ENCODE results near the gene ZNF891.

GRCh38 chr12:133108150-133108549, 21.9 kb downstream of the ZNF891 start:
- no peak for TF ChIP-seq RAD21 (IDR thresholded peaks at IDR 0.05 in 1 of 2, conservative IDR thresholded peaks at IDR 0.05 in 1 of 2; ENCODE audit: low read depth in 2 of 2, low read length in 2 of 2)
- no peak for TF ChIP-seq POLR2A (IDR thresholded peaks at IDR 0.05; ENCODE audit: control extremely low read depth in 1 of 2, low read depth in 2 of 2, low read length in 2 of 2)
- no peak for TF ChIP-seq EP300 (IDR thresholded peaks at IDR 0.05; ENCODE audit: borderline replicate concordance in 1 of 2, low read depth in 2 of 2, low read length in 2 of 2)
- TF ChIP-seq HDAC2 (IDR thresholded peaks at IDR 0.05; ENCODE audit: borderline replicate concordance in 1 of 2, low read depth in 2 of 2, low read length in 2 of 2), result no peak
- no peak for TF ChIP-seq CTCF (IDR thresholded peaks at IDR 0.05; ENCODE audit: control extremely low read depth in 1 of 3, insufficient read depth in 1 of 3, low read depth in 1 of 3, low read length in 3 of 3)
- TF ChIP-seq EZH2 (IDR thresholded peaks at IDR 0.05; ENCODE audit: low read depth, low read length, severe bottlenecking), result no peak
- TF ChIP-seq, protein P1, sequence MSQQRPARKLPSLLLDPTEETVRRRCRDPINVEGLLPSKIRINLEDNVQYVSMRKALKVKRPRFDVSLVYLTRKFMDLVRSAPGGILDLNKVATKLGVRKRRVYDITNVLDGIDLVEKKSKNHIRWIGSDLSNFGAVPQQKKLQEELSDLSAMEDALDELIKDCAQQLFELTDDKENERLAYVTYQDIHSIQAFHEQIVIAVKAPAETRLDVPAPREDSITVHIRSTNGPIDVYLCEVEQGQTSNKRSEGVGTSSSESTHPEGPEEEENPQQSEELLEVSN (IDR thresholded peaks at IDR 0.05), result no peak
- no peak for TF ChIP-seq CBX8 (IDR thresholded peaks at IDR 0.05; ENCODE audit: borderline replicate concordance, low read depth, low read length)
- no peak for TF ChIP-seq RFX5 (IDR thresholded peaks at IDR 0.05; ENCODE audit: borderline replicate concordance, low read depth, low read length)
- no peak for TF ChIP-seq FOSL1 (IDR thresholded peaks at IDR 0.05; ENCODE audit: insufficient read depth, low read depth, low read length)
- TF ChIP-seq, protein P2, sequence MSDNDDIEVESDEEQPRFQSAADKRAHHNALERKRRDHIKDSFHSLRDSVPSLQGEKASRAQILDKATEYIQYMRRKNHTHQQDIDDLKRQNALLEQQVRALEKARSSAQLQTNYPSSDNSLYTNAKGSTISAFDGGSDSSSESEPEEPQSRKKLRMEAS (IDR thresholded peaks at IDR 0.05), result no peak
- no peak for TF ChIP-seq PHF8 (conservative IDR thresholded peaks at IDR 0.05; ENCODE audit: low read depth, low read length)
- no peak for TF ChIP-seq TAF1 (IDR thresholded peaks at IDR 0.05; ENCODE audit: low read depth, low read length)
- TF ChIP-seq SIN3A (conservative IDR thresholded peaks at IDR 0.05 in 1 of 2, IDR thresholded peaks at IDR 0.05 in 1 of 2; ENCODE audit: low read depth in 1 of 2, low read length in 2 of 2), result no peak
